NCI-H524 (cell line): ENCODE data around the gene ZNF205.
"Not testable (repeated sequence)": the region's sequence is repeated elsewhere in the genome, so short reads cannot be mapped to it uniquely, and the experiment has no call there.

Source experiments
- DNase-seq, 2 experiments: peaks; one replicate each; lab custom pipeline; 2025; lab: John Stamatoyannopoulos, UW

ZNF205 gene

DNA sequence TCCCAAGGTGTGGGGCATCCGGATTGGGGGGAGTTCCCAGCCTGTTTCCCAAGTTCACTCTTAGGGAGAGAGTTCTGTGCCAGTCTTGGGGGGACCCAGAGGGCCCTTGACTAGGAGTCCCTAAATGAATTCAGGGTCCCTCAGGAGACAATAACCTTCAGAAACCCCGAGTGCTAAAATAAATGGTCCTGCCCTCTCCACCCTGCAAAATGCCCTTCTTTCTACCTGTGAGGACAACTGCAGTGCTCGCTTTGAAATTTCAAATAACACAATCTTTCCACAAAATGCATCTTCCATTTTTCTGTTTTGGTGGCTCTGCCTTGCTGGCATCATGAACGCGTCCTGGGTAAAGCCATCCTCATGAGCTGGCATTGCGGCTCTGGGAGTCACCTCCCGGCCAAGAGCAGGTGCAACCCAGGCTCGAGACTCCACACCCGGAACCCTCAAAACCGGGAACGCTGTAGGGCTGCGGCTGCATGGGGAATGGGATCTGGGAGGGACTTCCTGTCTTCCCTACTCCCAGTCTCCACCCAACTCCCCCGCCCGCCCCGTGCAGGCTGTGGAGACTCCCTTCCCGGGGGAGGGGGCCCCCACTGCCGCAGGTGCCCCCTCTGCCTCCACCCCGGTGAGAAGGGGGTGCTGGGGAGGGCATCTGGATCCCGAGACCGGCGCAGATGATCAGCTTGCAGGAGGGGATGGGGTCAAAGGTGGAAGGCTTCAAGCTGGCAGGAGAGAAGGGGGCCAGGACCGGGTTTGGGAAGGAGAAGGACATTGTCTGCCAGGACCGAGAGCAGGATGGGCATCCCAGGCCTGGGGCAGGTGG, at the start of gene ZNF205:
TSS of gene ZNF205 (plus strand) at position 529 of the 823 bp plus-strand sequence. CDS start 845 bp downstream, outside the sequence.
- peak; percentile 65 to 91 for DNase-seq

GRCh38 chr16:3063625-3064386, 48.6 kb upstream of the ZNF205 start:
- DNase-seq, result no peak

DNA sequence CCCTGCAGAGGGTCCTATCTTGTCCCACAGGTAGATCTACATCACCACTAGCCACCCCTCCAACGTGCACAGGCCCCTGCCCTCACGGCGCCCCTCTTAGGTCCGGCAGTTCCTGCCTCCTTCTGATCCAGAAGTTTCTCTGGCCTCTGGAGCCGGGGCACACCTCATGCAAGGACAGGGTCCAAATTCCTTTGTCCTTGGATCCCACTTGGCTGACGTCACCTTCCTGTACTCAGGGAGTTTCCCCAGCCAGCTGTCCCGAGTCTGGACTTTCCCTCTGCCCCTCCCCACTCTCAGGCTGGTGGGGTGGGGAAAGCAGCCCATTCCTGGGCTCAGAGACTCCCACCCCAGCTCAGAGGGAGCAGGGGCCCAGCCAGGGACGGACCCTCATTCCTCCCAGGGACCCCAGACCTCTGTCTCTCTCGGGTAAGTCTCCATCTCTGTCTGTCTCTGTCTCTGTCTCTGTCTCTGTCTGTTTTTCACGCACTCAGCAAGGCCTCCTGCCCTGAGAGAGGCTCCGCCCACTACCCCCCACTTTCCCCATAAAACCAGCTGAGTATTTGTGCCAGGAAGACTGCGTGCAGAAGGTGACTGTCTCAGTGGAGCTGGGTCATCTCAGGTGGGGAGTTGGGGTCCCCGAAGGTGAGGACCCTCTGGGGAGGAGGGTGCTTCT, 47.2 kb upstream of the ZNF205 start, which contains the start of gene IL32:
TSS of gene IL32 (plus strand) at position 572 of the 673 bp plus-strand sequence. CDS start 172 bp downstream, outside the sequence.
- no peak for DNase-seq

DNA sequence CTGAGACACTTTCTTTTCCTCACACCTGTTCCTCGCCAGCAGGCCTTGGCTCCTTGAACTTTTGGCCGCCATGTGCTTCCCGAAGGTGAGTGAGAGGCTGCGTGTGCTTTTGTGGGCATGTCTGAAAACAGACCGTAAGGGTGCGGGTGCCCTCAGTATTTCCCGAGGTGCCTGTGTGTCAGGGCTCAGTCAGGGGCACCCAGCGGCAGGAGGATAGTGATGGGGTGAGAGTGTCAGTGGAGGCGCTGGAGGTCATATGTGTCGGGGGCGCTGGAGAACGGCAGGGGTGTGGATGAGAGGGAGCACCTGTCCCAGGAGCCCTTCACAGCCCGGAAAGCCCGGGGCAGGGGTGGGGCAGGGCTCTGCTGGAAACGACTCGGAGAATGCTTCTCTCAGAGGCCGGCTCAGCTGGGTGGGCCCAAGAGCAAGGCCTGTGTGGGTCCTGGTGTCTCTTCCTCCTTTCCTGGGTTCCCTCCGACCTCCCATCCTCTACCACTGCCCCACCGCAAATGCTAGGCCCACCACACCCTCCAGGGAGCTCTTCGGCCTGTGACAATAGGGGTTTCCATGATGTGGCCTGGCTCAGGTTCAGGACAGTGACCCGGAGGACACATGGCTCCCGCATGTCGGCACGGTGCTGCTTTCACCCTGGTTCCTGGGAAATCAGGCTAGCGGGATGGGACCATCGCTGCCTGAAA, 46.5 kb upstream of the ZNF205 start:
- no peak for DNase-seq

DNA sequence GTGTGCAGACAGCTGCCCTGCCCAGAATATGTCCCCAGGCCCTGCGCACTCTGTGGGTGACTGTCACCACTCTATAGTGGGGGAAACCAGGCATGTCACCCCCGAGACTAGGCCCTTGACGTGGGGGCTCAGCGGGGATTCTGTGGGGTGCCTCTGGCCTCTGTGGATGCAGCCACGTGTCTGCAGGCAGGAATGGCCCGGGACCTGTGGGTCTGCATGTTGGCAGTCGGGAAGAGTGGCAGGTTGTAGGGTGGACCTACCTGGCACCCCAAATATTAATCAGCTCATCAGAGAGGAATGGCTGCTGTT, 46.0 kb upstream of the ZNF205 start:
- DNase-seq, result no peak

DNA sequence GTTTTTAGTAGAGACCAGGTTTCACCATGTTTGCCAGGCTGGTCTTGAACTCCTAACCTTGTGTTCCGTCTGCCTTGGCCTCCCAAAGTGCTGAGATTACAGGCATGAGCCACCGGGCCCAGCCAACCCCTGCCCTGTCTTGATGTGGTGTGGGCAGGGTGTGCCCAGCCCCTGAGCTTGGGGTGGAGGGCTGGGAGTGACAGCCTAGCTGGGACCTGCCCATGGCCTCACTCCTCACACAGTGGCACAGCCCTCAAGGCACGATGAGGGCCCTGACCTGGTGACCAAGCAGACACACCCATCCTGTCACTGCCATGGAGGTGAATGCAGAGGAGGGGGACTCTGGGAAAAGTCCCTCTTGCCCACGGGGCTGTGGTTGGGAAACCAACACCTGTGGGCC, 43.9 kb upstream of the ZNF205 start:
- no peak for DNase-seq

DNA sequence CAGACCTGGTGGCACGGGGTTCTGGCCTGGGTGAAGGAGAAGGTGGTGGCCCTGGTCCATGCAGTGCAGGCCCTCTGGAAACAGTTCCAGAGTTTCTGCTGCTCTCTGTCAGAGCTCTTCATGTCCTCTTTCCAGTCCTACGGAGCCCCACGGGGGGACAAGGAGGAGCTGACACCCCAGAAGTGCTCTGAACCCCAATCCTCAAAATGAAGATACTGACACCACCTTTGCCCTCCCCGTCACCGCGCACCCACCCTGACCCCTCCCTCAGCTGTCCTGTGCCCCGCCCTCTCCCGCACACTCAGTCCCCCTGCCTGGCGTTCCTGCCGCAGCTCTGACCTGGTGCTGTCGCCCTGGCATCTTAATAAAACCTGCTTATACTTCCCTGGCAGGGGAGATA, 43.2 kb upstream of the ZNF205 start:
- DNase-seq, result not testable (repeated sequence)

DNA sequence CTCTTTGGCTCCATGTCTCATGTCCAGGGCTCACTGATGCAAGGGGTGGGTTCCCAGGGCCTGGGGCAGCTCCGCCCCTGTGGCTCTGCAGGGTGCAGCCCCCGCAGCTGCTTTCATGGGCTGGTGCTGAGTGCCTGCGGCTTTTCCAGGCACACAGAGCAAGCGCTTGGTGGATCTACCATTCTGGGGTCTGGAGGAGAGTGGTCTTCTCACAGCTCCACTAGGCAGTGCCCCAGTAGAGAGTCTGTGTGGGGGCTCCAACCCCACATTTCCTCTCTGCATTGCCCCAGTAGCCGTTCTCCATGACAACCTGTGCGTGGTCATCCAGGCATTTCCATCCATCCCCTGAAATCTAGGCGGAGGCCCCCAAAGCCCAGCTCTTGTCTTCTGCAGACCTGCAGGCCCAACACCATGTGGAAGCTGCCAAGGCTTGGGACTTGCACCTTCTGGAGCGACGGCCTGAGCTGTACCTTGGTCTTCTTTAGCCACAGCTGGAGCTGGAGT, 41.7 kb upstream of the ZNF205 start:
- DNase-seq, result no peak

GRCh38 chr16:3071655-3072054, 40.7 kb upstream of the ZNF205 start:
- DNase-seq, result no peak

DNA sequence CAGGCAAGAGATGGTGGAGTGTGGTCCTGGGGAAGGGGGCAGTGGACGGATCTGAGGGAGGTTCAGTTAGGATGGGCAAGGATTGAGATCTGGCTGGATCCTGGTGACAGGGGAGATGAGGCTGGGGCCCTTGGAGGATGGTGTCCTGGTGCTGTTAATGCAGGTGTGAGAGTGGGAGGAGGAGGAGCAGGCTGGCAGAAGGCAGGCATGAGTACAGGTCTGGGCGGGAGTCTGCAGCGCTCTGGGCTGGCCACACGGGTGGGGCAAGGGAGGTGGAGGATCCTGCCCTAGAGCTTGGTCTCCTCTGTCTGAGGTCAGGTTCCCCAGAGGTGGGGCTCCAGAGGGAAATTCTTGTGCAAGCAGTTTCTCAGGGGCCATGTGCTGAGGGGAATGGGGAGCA, 40.2 kb upstream of the ZNF205 start:
- DNase-seq, result not testable (repeated sequence)

GRCh38 chr16:3072576-3073263, 39.7 kb upstream of the ZNF205 start:
- DNase-seq, result not testable (repeated sequence)

- no peak for DNase-seq
Observed at GRCh38 chr16:3073448-3073847, 38.9 kb upstream of the ZNF205 start.

- no peak for DNase-seq
Observed at GRCh38 chr16:3074860-3075522, 37.4 kb upstream of the ZNF205 start.

- DNase-seq, result no peak
Observed at GRCh38 chr16:3075523-3075915, 36.9 kb upstream of the ZNF205 start.

DNA sequence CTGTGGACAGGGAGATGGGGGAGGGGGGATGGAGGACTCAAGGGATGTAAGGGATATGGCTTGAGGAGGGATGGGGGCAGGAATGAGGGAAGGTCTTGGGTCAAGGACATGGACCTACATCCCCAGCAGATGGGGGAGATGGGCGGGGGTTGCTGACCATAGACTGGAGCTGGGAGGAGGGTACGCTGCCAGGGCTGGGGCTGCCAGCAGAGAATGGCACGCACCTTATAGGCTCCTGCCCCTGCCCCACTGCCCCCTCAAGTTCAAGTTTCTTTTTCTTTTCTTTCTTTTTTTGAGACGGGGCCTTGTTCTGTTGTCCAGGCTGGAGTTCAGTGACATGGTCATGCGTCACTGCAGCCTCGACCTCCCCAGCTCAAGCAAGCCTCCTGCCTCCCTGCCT, 36.4 kb upstream of the ZNF205 start:
- not testable (repeated sequence) for DNase-seq

GRCh38 chr16:3076577-3076976, 35.8 kb upstream of the ZNF205 start:
- no peak for DNase-seq

DNA sequence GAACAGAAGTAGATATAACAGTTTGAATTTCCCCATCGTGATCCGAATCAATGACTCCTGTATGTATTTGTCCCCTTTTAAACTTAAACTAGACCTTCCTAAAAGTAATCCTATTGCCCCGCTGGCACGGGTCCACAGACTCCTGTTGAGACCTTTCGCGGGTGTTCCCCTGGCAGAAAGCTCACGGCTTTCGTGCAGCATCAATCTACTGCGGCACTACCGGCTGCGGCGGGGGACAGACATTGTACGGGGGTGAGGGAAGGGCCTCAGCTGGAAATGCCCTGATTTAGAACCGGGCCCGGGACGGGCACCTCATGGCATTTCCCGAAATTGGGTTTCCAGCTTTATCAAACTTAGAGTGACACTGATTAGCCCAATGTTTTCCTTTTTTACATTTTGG, 32.4 kb upstream of the ZNF205 start:
- DNase-seq, result no peak

DNA sequence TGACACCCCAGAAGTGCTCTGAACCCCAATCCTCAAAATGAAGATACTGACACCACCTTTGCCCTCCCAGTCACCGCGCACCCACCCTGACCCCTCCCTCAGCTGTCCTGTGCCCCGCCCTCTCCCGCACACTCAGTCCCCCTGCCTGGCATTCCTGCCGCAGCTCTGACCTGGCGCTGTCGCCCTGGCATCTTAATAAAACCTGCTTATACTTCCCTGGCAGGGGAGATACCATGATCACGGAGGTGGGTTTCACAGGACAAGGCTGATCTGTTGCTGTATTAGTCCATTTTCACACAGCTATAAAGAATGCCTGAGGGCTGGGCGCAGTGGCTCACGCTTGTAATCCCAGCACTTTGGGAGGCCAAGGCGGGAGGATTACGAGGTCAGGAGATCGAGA, 30.4 kb upstream of the ZNF205 start:
- not testable (repeated sequence) for DNase-seq

DNA sequence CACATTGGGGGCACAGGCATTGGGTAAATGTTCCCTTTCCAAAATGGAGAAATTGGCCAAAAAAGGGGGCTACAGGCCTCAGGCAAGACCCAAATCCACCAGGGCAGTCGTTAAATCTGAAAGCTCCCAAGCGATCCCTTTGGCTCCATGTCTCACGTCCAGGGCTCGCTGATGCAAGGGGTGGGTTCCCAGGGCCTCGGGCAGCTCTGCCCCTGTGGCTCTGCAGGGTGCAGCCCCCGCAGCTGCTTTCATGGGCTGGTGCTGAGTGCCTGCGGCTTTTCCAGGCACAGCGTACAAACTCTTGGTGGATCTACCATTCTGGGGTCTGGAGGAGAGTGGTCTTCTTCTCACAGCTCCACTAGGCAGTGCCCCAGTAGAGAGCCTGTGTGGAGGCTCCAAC, 29.0 kb upstream of the ZNF205 start:
- DNase-seq, result not testable (repeated sequence)

DNA sequence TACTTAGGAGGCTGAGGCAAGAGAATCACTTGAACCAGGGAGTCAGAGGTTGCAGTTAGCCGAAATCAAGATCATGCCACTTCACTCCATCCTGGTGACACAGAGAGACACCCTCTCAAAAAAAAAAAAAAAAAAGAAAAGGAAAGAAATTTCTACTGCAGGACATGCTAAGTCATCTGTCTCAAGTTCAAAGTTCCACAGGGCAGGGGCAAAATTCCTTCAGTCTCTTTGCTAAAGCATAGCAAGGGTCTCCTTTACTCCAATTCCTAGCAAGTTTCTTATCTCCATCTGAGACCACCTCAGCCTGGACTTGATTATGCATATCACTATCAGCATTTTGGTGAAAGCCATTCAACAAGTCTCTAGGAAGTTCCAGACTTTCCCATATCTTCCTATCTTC, 27.9 kb upstream of the ZNF205 start:
- DNase-seq, result no peak
